Stimulated activated CD8-positive, alpha-beta memory T cell treated with anti-CD3 and anti-CD28 coated beads, Interleukin-12 subunit alpha, Interleukin-12 subunit beta, amount 100 ng/mL, for 24 hours (primary cell): Measurements from ENCODE around the gene EMSY.

Source experiments
- DNase-seq: peaks from one replicate; pipeline ENCODE4 v3.0.0-alpha.2; 2020; ENCODE audit errors: extremely low read depth

Gene EMSY

GRCh38 chr11:76597533-76598425 is 153.0 kb downstream of the EMSY start:
- no peak for DNase-seq

- no peak for DNase-seq
Observed at GRCh38 chr11:76598426-76598839, 153.6 kb downstream of the EMSY start.

- DNase-seq: no peak
Observed at GRCh38 chr11:76599041-76600013, 154.5 kb downstream of the EMSY start.

GRCh38 chr11:76600124-76600655 is 155.4 kb downstream of the EMSY start:
- no peak for DNase-seq

- DNase-seq: no peak
Observed at GRCh38 chr11:76601272-76601671, 156.5 kb downstream of the EMSY start.

- DNase-seq: no peak
Observed at GRCh38 chr11:76601724-76602123, 156.9 kb downstream of the EMSY start.

GRCh38 chr11:76602431-76602861 is 157.6 kb downstream of the EMSY start:
- no peak for DNase-seq
